DOHH2 (cell line): ENCODE measurements around the gene AHSP.

Source experiments
- H3F3A ChIP-seq: fragments of 200-600 bp; sonication (generic), shearing (Covaris generic); 2 replicates; pipeline ENCODE4 v1.6.0; 2016; ENCODE audit warnings: antibody characterized with exemption, mild to moderate bottlenecking; ENCODE audit not compliant: control insufficient read depth, insufficient read depth
- H3K27ac ChIP-seq: fragments of 200-600 bp; sonication (generic); 2 replicates; pipeline ENCODE4 v1.5.1; 2014; ENCODE audit warnings: low read depth, mild to moderate bottlenecking, low read length, moderate library complexity
- H3K27me3 ChIP-seq: fragments of 200-600 bp; sonication (generic); 2 replicates; pipeline ENCODE4 v1.6.1; 2014; ENCODE audit warnings: mild to moderate bottlenecking, low read length, mixed read lengths; ENCODE audit not compliant: control insufficient read depth
- H3K36me3 ChIP-seq: fragments of 200-600 bp; sonication (generic); 2 replicates; pipeline ENCODE4 v1.6.1; 2014; ENCODE audit warnings: mild to moderate bottlenecking, low read length, moderate library complexity, mixed read lengths; ENCODE audit not compliant: control insufficient read depth
- H3K4me1 ChIP-seq: fragments of 200-600 bp; sonication (generic); 2 replicates; pipeline ENCODE4 v1.6.1; 2014; ENCODE audit warnings: mild to moderate bottlenecking, low read length, mixed read lengths; ENCODE audit not compliant: control insufficient read depth
- H3K4me2 ChIP-seq: fragments of 200-600 bp; sonication (generic); 2 replicates; pipeline ENCODE4 v1.6.0; 2014; ENCODE audit warnings: mild to moderate bottlenecking, low read length, moderate library complexity
- H3K4me3 ChIP-seq: fragments of 200-600 bp; sonication (generic); 2 replicates; pipeline ENCODE4 v1.5.1; 2014; ENCODE audit warnings: mild to moderate bottlenecking, low read length, mixed read lengths
- H3K79me2 ChIP-seq: fragments of 200-600 bp; sonication (generic); 2 replicates; pipeline ENCODE4 v1.6.1; 2014; ENCODE audit warnings: mild to moderate bottlenecking, low read length, mixed read lengths; ENCODE audit not compliant: control insufficient read depth
- H3K9me2 ChIP-seq: fragments of 200-600 bp; sonication (generic); replicated peaks from 2 replicates; pipeline ENCODE4 v1.6.1; 2014; ENCODE audit warnings: mild to moderate bottlenecking, low read length, mixed read lengths; ENCODE audit not compliant: control insufficient read depth
- H3K9me3 ChIP-seq: fragments of 200-600 bp; sonication (generic); 2 replicates; pipeline ENCODE4 v1.6.1; 2014; ENCODE audit warnings: antibody characterized with exemption, low read length, mixed read lengths; ENCODE audit not compliant: control insufficient read depth, insufficient read depth
- H4K20me1 ChIP-seq: fragments of 200-600 bp; sonication (generic); 2 replicates; pipeline ENCODE4 v1.6.0; 2014; ENCODE audit warnings: low read depth, mild to moderate bottlenecking, antibody characterized with exemption, low read length, moderate library complexity; ENCODE audit not compliant: control insufficient read depth, insufficient read depth
- CTCF ChIP-seq: fragments of 200-600 bp; sonication (generic); IDR thresholded peaks from one replicate; pipeline ENCODE4 v1.5.1; 2014; ENCODE audit warnings: antibody characterized with exemption, mild to moderate bottlenecking, low read depth, low read length; ENCODE audit not compliant: poor library complexity, severe bottlenecking
- EZH2phosphoT487 ChIP-seq: fragments of 200-600 bp; sonication (generic); IDR thresholded peaks from 2 replicates; pipeline ENCODE4 v1.6.1; 2017; ENCODE audit warnings: borderline replicate concordance, mild to moderate bottlenecking, antibody characterized with exemption, low read length, moderate library complexity, mixed read lengths

Gene AHSP

GRCh38 chr16:31528523-31529107 lies 915 bp downstream of the AHSP start:
- no peaks in the 10 kb centered on the region for H3K27me3 ChIP-seq

GRCh38 chr16:31529108-31529936 lies 1.6 kb downstream of the AHSP start:
- H3K79me2 ChIP-seq = no peaks in the 10 kb centered on the region

More at GRCh38 chr16:31528523-31529107, 915 bp downstream of the AHSP start:
- H3K27ac ChIP-seq = no peak overlapping the region
- H3K36me3 ChIP-seq = no peaks in the 10 kb centered on the region
- no peaks in the 10 kb centered on the region for H3F3A ChIP-seq
- no peaks in the 10 kb centered on the region for H3K9me2 ChIP-seq
- H4K20me1 ChIP-seq = no peaks in the 10 kb centered on the region
- H3K4me1 ChIP-seq = no peaks in the 10 kb centered on the region
- H3K9me3 ChIP-seq = no peaks in the 10 kb centered on the region
- H3K79me2 ChIP-seq = no peaks in the 10 kb centered on the region
- H3K4me2 ChIP-seq = no peak overlapping the region
- no peak overlapping the region for H3K4me3 ChIP-seq
- TF ChIP-seq CTCF (no peak), EZH2phosphoT487 (no peak)

GRCh38 chr16:31529937-31530312 lies 2.2 kb downstream of the AHSP start:
- Histone ChIP-seq H3K79me2 (no peaks in the 10 kb centered on the region), H4K20me1 (no peaks in the 10 kb centered on the region), H3K9me3 (no peaks in the 10 kb centered on the region), H3K4me1 (no peaks in the 10 kb centered on the region), H3K27ac (no peak overlapping the region), H3K9me2 (no peaks in the 10 kb centered on the region), H3K4me3 (no peak overlapping the region), H3K4me2 (no peak overlapping the region), H3K36me3 (no peaks in the 10 kb centered on the region), H3K27me3 (no peaks in the 10 kb centered on the region), H3F3A (no peaks in the 10 kb centered on the region)
- TF ChIP-seq CTCF (no peak), EZH2phosphoT487 (no peak)

More at GRCh38 chr16:31529108-31529936, 1.6 kb downstream of the AHSP start:
- no peak for TF ChIP-seq CTCF
- no peak for TF ChIP-seq EZH2phosphoT487
- Histone ChIP-seq H3K4me1 (no peaks in the 10 kb centered on the region), H3K27me3 (no peaks in the 10 kb centered on the region), H3K4me3 (no peak overlapping the region), H3F3A (no peaks in the 10 kb centered on the region), H4K20me1 (no peaks in the 10 kb centered on the region), H3K9me3 (no peaks in the 10 kb centered on the region), H3K27ac (no peak overlapping the region), H3K36me3 (no peaks in the 10 kb centered on the region), H3K9me2 (no peaks in the 10 kb centered on the region), H3K4me2 (no peak overlapping the region)
